ENCODE data around the gene MDM4.

MDM4 gene

GRCh38 chr1:204491655-204492054, 24.6 kb upstream of the MDM4 start:
- DNase-seq (ENCODE audit: low read depth in 2 of 2) = no peak

GRCh38 chr1:204493145-204493983, 22.8 kb upstream of the MDM4 start:
- no peak for DNase-seq (ENCODE audit: low read depth in 2 of 2)

- no peak for DNase-seq (ENCODE audit: low read depth in 2 of 2)
Measured at GRCh38 chr1:204493984-204494280, 22.3 kb upstream of the MDM4 start.

GRCh38 chr1:204494281-204495077, 21.7 kb upstream of the MDM4 start, which contains the start of gene PIK3C2B:
TSS of gene PIK3C2B (minus strand) at chr1:204494805. CDS start at chr1:204469802, 25,003 bp downstream.
- DNase-seq (ENCODE audit: low read depth in 2 of 2) = peak; percentile 61 to 66

- no peak for DNase-seq (ENCODE audit: low read depth in 2 of 2)
Measured at GRCh38 chr1:204495078-204495753, 21.0 kb upstream of the MDM4 start.

GRCh38 chr1:204495777-204496176, 20.4 kb upstream of the MDM4 start:
- DNase-seq (ENCODE audit: low read depth in 2 of 2) = no peak

- DNase-seq (ENCODE audit: low read depth in 2 of 2) = no peak
Measured at GRCh38 chr1:204498981-204499380, 17.2 kb upstream of the MDM4 start.

GRCh38 chr1:204499511-204500468, 16.4 kb upstream of the MDM4 start:
- DNase-seq (ENCODE audit: low read depth in 2 of 2) = no peak

- DNase-seq (ENCODE audit: low read depth in 2 of 2) = no peak
Measured at GRCh38 chr1:204502241-204502640, 14.0 kb upstream of the MDM4 start.

GRCh38 chr1:204503122-204503912, 12.9 kb upstream of the MDM4 start:
- DNase-seq (ENCODE audit: low read depth in 2 of 2) = no peak

- no peak for DNase-seq (ENCODE audit: low read depth in 2 of 2)
Measured at GRCh38 chr1:204503913-204504519, 12.2 kb upstream of the MDM4 start.

- no peak for DNase-seq (ENCODE audit: low read depth in 2 of 2)
Measured at GRCh38 chr1:204505674-204506200, 10.5 kb upstream of the MDM4 start.

- DNase-seq (ENCODE audit: low read depth in 2 of 2) = peak in 1 of 2 donors; percentile 45
Measured at GRCh38 chr1:204506201-204506968, 9.8 kb upstream of the MDM4 start.

- DNase-seq (ENCODE audit: low read depth in 2 of 2) = peak; percentile 70 to 73
Measured at GRCh38 chr1:204506969-204507316, 9.3 kb upstream of the MDM4 start.

GRCh38 chr1:204507317-204508105, 8.7 kb upstream of the MDM4 start:
- no peak for DNase-seq (ENCODE audit: low read depth in 2 of 2)

GRCh38 chr1:204509186-204509635, 7.0 kb upstream of the MDM4 start:
- DNase-seq (ENCODE audit: low read depth in 2 of 2) = no peak

- no peak for DNase-seq (ENCODE audit: low read depth in 2 of 2)
Measured at GRCh38 chr1:204511366-204511765, 4.8 kb upstream of the MDM4 start.

GRCh38 chr1:204513117-204513716, 3.0 kb upstream of the MDM4 start:
- DNase-seq (ENCODE audit: low read depth in 2 of 2) = no peak
